ENCODE results near the gene CCND2.

CCND2 gene

DNA sequence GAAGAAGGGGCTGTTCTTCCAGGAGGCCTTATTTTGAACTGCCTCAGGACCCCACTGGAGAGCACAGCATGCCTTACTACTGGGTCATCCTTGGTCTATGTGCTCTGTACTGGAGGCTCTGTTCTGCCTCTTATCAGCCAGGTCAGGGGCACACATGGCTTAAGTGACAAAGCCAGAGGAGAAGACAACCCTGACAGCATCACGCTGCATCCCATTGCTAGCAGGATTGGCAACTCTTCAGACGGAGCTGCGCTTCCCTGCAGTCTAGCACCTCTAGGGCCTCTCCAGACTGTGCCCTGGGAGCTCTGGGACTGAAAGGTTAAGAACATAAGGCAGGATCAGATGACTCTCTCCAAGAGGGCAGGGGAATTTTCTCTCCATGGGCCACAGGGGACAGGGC lies 30.2 kb downstream of the CCND2 start:
- TF ChIP-seq, protein P1, sequence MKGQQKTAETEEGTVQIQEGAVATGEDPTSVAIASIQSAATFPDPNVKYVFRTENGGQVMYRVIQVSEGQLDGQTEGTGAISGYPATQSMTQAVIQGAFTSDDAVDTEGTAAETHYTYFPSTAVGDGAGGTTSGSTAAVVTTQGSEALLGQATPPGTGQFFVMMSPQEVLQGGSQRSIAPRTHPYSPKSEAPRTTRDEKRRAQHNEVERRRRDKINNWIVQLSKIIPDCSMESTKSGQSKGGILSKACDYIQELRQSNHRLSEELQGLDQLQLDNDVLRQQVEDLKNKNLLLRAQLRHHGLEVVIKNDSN (IDR thresholded peaks at IDR 0.05), result no peak
- TF ChIP-seq FOXM1 (IDR thresholded peaks at IDR 0.05; ENCODE audit: borderline replicate concordance, low read depth) (no peak), EP300 (IDR thresholded peaks at IDR 0.05; ENCODE audit: borderline replicate concordance) (no peak), RAD21 (IDR thresholded peaks at IDR 0.05; ENCODE audit: low read depth) (no peak), ZBTB7A (IDR thresholded peaks at IDR 0.05; ENCODE audit: low read depth) (no peak), TEAD4 (IDR thresholded peaks at IDR 0.05) (no peak), EGR1 (IDR thresholded peaks at IDR 0.05) (no peak), CEBPB (IDR thresholded peaks at IDR 0.05) (no peak), TAF1 (IDR thresholded peaks at IDR 0.05; ENCODE audit: low read depth) (no peak), CREB1 (IDR thresholded peaks at IDR 0.05; ENCODE audit: low read depth) (no peak), YY1 (IDR thresholded peaks at IDR 0.05; ENCODE audit: low read depth) (no peak), TCF12 (IDR thresholded peaks at IDR 0.05; ENCODE audit: low read depth) (no peak), NFIC (IDR thresholded peaks at IDR 0.05) (no peak)
- TF ChIP-seq, protein P2, sequence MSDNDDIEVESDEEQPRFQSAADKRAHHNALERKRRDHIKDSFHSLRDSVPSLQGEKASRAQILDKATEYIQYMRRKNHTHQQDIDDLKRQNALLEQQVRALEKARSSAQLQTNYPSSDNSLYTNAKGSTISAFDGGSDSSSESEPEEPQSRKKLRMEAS (IDR thresholded peaks at IDR 0.05), result no peak
- TF ChIP-seq, protein P3, sequence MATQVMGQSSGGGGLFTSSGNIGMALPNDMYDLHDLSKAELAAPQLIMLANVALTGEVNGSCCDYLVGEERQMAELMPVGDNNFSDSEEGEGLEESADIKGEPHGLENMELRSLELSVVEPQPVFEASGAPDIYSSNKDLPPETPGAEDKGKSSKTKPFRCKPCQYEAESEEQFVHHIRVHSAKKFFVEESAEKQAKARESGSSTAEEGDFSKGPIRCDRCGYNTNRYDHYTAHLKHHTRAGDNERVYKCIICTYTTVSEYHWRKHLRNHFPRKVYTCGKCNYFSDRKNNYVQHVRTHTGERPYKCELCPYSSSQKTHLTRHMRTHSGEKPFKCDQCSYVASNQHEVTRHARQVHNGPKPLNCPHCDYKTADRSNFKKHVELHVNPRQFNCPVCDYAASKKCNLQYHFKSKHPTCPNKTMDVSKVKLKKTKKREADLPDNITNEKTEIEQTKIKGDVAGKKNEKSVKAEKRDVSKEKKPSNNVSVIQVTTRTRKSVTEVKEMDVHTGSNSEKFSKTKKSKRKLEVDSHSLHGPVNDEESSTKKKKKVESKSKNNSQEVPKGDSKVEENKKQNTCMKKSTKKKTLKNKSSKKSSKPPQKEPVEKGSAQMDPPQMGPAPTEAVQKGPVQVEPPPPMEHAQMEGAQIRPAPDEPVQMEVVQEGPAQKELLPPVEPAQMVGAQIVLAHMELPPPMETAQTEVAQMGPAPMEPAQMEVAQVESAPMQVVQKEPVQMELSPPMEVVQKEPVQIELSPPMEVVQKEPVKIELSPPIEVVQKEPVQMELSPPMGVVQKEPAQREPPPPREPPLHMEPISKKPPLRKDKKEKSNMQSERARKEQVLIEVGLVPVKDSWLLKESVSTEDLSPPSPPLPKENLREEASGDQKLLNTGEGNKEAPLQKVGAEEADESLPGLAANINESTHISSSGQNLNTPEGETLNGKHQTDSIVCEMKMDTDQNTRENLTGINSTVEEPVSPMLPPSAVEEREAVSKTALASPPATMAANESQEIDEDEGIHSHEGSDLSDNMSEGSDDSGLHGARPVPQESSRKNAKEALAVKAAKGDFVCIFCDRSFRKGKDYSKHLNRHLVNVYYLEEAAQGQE (IDR thresholded peaks at IDR 0.05; ENCODE audit: low read depth), result no peak

DNA sequence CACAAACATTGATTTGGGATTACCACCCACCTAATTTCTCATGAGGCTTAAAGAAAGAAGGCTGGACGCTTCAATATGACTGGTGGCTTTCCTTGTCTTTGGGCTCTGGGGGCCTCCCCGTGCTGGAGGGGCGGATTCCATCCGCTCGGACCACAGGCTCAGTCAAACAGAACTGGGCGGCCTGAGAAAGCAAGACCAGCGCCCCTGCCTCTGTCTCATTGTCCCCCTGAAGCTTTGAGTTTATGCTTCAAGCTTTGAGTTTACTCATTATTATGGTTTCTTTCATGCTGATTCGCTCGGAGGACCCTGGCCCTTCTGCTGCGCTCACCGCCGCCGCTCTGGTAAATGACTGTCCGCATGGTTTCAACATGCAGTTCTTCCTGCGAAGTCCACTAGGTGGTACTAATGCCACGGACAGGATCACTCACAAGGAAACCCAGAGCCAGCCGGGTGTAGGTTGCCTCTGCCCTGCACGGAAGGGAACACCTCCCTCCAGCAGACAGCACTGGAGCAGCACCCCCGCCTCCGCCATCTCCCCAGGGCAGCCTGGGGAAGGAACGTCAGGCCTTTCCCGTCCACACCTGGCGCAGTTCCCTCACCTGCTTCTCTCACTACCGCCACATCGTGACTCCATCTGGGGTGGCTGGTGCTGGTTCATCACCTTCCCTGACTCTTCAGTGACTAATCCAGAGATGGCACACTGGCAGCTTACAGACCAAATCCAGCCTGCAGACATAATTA lies 34.2 kb downstream of the CCND2 start:
- TF ChIP-seq YY1 (IDR thresholded peaks at IDR 0.05; ENCODE audit: low read depth) (no peak), ZBTB7A (IDR thresholded peaks at IDR 0.05; ENCODE audit: low read depth) (no peak), FOXM1 (IDR thresholded peaks at IDR 0.05; ENCODE audit: borderline replicate concordance, low read depth) (no peak), CREB1 (IDR thresholded peaks at IDR 0.05; ENCODE audit: low read depth) (no peak), EGR1 (IDR thresholded peaks at IDR 0.05) (no peak), CEBPB (IDR thresholded peaks at IDR 0.05) (no peak), TEAD4 (IDR thresholded peaks at IDR 0.05) (no peak), TAF1 (IDR thresholded peaks at IDR 0.05; ENCODE audit: low read depth) (no peak), TCF12 (IDR thresholded peaks at IDR 0.05; ENCODE audit: low read depth) (no peak), NFIC (IDR thresholded peaks at IDR 0.05) (no peak), RAD21 (IDR thresholded peaks at IDR 0.05; ENCODE audit: low read depth) (peak; percentile 89)
- TF ChIP-seq, protein P1 (IDR thresholded peaks at IDR 0.05), result no peak
- TF ChIP-seq, protein P2 (IDR thresholded peaks at IDR 0.05), result peak; percentile 54; the same call in 1 of the 2 replicates
- TF ChIP-seq, protein P3 (IDR thresholded peaks at IDR 0.05; ENCODE audit: low read depth), result no peak

DNA sequence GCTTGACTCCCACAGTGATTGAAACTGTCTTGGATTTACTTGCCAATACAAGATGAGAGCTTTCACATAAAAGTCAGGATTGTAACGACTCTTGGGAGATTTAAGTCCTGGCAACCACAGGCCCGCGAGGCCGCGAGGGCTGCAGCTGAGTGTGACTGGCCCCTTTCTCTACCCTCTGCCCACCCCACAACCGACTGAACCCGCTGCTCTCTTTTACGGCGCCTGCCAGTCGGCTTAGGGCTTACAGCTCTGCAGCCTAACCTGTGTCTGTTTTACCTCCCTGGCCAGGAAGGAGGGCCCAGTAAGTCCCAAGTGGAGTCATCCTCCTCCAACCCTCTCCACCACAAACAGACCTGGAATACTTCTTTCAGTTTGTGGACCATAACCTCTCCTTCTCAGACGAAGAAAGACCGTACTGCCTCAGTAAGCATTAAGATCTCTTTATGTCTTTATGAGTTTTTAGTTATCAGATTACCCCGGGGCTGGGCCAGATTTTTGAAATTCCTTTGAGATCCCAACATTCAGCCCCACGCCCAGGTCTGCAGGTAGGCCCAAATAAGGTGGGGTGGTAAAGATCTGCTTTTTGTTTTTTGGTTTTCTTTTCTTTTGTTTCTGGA lies 34.9 kb downstream of the CCND2 start:
- TF ChIP-seq TEAD4 (IDR thresholded peaks at IDR 0.05) (peak; percentile 41; the same call in 1 of the 2 replicates), TAF1 (IDR thresholded peaks at IDR 0.05; ENCODE audit: low read depth) (no peak)

DNA sequence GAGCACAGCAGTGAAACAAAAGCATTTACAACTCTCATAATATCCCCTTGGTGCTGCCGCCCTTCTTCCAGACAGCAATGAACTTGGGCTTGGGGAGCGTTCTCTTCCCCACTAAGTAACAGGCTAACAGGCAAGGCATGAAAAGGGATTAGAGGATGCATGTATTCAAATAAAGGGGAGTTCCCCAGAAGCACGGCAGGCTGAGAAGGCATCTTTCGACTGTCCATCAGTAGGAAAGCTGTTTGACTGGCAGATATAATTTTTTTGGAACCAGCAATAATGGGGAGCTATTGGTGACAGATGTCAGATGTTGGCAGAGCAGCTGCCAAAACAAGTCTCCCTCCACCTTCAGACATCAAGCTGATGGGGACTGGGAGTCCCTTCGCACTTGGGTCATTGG lies 38.2 kb downstream of the CCND2 start:
- TF ChIP-seq CREB1 (IDR thresholded peaks at IDR 0.05; ENCODE audit: low read depth) (no peak), EGR1 (IDR thresholded peaks at IDR 0.05) (no peak), CEBPB (IDR thresholded peaks at IDR 0.05) (no peak), EP300 (IDR thresholded peaks at IDR 0.05; ENCODE audit: borderline replicate concordance) (no peak), YY1 (IDR thresholded peaks at IDR 0.05; ENCODE audit: low read depth) (no peak), NFIC (IDR thresholded peaks at IDR 0.05) (no peak), TEAD4 (IDR thresholded peaks at IDR 0.05) (no peak), TCF12 (IDR thresholded peaks at IDR 0.05; ENCODE audit: low read depth) (no peak), ZBTB7A (IDR thresholded peaks at IDR 0.05; ENCODE audit: low read depth) (no peak), RAD21 (IDR thresholded peaks at IDR 0.05; ENCODE audit: low read depth) (no peak), TAF1 (IDR thresholded peaks at IDR 0.05; ENCODE audit: low read depth) (no peak), FOXM1 (IDR thresholded peaks at IDR 0.05; ENCODE audit: borderline replicate concordance, low read depth) (no peak)
- TF ChIP-seq, protein P1 (IDR thresholded peaks at IDR 0.05), result no peak
- TF ChIP-seq, protein P3 (IDR thresholded peaks at IDR 0.05; ENCODE audit: low read depth), result no peak
- TF ChIP-seq, protein P2 (IDR thresholded peaks at IDR 0.05), result no peak

All from Ishikawa (cell line).